LNCaP clone FGC (cell line): ENCODE measurements around the gene KIAA0930.

Experiments used
- DNase-seq: peaks from one replicate; pipeline ENCODE4 v3.0.0-alpha.2; 2011; ENCODE audit warnings: low read depth
- H3K4me3 ChIP-seq: 2 replicates; pipeline ENCODE4 v1.5.1; 2011; ENCODE audit warnings: mild to moderate bottlenecking, low read depth, low read length, control low read depth
- CTCF ChIP-seq: IDR thresholded peaks from 2 replicates; pipeline ENCODE4 v1.5.1; 2012; ENCODE audit warnings: mild to moderate bottlenecking; ENCODE audit not compliant: control insufficient read depth, insufficient read depth; ENCODE audit errors: extremely low read depth

Gene KIAA0930

GRCh38 chr22:45240810-45241631 lies at the start of gene KIAA0930:
Gene KIAA0930, minus strand, starts transcription at chr22:45240894. Its CDS starts 191 bp downstream, at chr22:45240703.
- H3K4me3 ChIP-seq = peak within 1 kb of the TSS; percentile 74
- no peak for DNase-seq
- no peak for TF ChIP-seq CTCF

- no peak for TF ChIP-seq CTCF
- H3K4me3 ChIP-seq = no peak overlapping the region
- no peak for DNase-seq
Observed at GRCh38 chr22:45286854-45287551, 46.3 kb upstream of the KIAA0930 start.

- no peak for DNase-seq
- TF ChIP-seq CTCF = peak; percentile 31; the same call in 1 of the 2 replicates
- peak overlapping the region; percentile 59 for H3K4me3 ChIP-seq
Observed at GRCh38 chr22:45285263-45286058, 44.8 kb upstream of the KIAA0930 start.

- TF ChIP-seq CTCF = no peak
Observed at GRCh38 chr22:45284705-45285262, 44.1 kb upstream of the KIAA0930 start, which contains the start of gene UPK3A. Gene UPK3A, plus strand, starts transcription at chr22:45284949. Its CDS starts 65 bp downstream, at chr22:45285014.

GRCh38 chr22:45281010-45281409 lies 40.3 kb upstream of the KIAA0930 start:
- no peak for DNase-seq
- no peak for TF ChIP-seq CTCF
- 0 out of 2 replicates have a peak overlapping the region, but pooled peaks have one; percentile 3 for H3K4me3 ChIP-seq

More at GRCh38 chr22:45284705-45285262, 44.1 kb upstream of the KIAA0930 start, which contains the start of gene UPK3A:
- peak; percentile 48 for DNase-seq
- peak within 1 kb of the TSS; percentile 59 for H3K4me3 ChIP-seq

GRCh38 chr22:45280587-45280980 lies 39.9 kb upstream of the KIAA0930 start:
- TF ChIP-seq CTCF = no peak
- H3K4me3 ChIP-seq = 0 out of 2 replicates have a peak overlapping the region, but pooled peaks have one; percentile 3
- peak; percentile 92 for DNase-seq
